ENCODE results near the gene TNFAIP8. TPM values are rescaled to one million over a fixed set of nuclear protein-coding genes. Genes with fewer than 3 reads are reported as not detected.
A peak's percentile ranks its signal among the peaks of the same experiment; 100 is the strongest.

Gene TNFAIP8
- total RNA-seq, 4 donors from 2014 or later: 37.2 to 49.1 (median 43.3) TPM

- WGBS: 75% methylated on average over 3 of the region's 3 CpGs
- H3K9me3 ChIP-seq: no peaks in the 10 kb centered on the region
- TF ChIP-seq POLR2A (IDR thresholded peaks at IDR 0.05) (no peak), CTCF (IDR thresholded peaks at IDR 0.05) (no peak), POLR2AphosphoS5 (IDR thresholded peaks at IDR 0.05) (no peak), EP300 (IDR thresholded peaks at IDR 0.05) (no peak)
- H3K4me3 ChIP-seq: no peak overlapping the region
- DNase-seq (ENCODE audit: low spot score in 2 of 2): no peak
- no peak overlapping the region for H3K27ac ChIP-seq
- H3K36me3 ChIP-seq: no peaks in the 10 kb centered on the region
- no peaks in the 10 kb centered on the region for H3K27me3 ChIP-seq
- peaks cover 47% of the 10 kb centered on the region for H3K4me1 ChIP-seq
These were observed 29.8 kb downstream of the TNFAIP8 start for GRCh38 chr5:119385536-119386128.

GRCh38 chr5:119386596-119387344, 31.0 kb downstream of the TNFAIP8 start:
- Histone ChIP-seq H3K27me3 (no peaks in the 10 kb centered on the region), H3K9me3 (no peaks in the 10 kb centered on the region), H3K27ac (peak overlapping the region; percentile 48), H3K4me3 (no peak overlapping the region), H3K36me3 (no peaks in the 10 kb centered on the region), H3K4me1 (peaks cover 47% of the 10 kb centered on the region)
- no peak for DNase-seq (ENCODE audit: low spot score in 2 of 2)
- TF ChIP-seq EP300 (IDR thresholded peaks at IDR 0.05) (no peak), POLR2AphosphoS5 (IDR thresholded peaks at IDR 0.05) (no peak), POLR2A (IDR thresholded peaks at IDR 0.05) (no peak), CTCF (IDR thresholded peaks at IDR 0.05) (no peak)
- WGBS: 50% methylated on average over 6 of the region's 6 CpGs

DNA sequence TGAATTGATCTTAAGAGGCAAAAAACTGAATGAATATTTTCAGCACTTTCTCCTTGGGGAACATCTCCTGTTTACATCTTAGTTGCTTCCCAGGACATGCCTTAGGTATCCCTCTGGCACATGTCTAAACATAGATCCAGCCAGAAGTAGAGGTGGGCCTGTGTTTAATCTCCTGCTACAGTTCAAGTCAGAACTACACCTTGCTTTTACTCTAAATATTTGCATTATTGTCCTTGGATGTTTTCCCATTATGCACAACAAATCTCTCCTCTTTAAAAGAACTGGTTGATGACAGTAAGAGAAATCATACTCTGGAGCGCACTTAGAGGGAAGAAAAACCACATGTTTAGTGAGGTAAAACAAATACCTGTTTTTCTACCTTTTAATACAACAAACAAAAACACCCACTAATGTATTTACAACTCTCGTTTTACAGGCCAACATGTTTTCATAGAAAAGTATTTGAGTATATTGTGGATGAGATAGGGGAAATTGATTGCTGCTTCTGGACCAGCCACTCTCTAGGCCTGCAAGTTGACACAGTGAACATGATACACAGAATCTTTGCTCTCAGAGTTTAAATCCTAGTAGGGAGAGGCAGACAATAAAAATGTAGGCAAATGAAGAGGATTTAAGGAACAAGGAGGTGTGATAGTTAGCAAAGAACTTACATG, 32.3 kb downstream of the TNFAIP8 start:
- no peaks in the 10 kb centered on the region for H3K36me3 ChIP-seq
- peaks cover 47% of the 10 kb centered on the region for H3K4me1 ChIP-seq
- TF ChIP-seq CTCF (IDR thresholded peaks at IDR 0.05) (no peak), POLR2A (IDR thresholded peaks at IDR 0.05) (no peak), POLR2AphosphoS5 (IDR thresholded peaks at IDR 0.05) (no peak), EP300 (IDR thresholded peaks at IDR 0.05) (no peak)
- no peaks in the 10 kb centered on the region for H3K9me3 ChIP-seq
- no peak overlapping the region for H3K4me3 ChIP-seq
- 45% methylated on average over 2 of the region's 2 CpGs for WGBS
- no peaks in the 10 kb centered on the region for H3K27me3 ChIP-seq
- H3K27ac ChIP-seq: no peak overlapping the region
- DNase-seq (ENCODE audit: low spot score in 2 of 2): no peak

GRCh38 chr5:119388619-119389190, 32.9 kb downstream of the TNFAIP8 start:
- no peaks in the 10 kb centered on the region for H3K9me3 ChIP-seq
- no peak for TF ChIP-seq POLR2A (IDR thresholded peaks at IDR 0.05)
- TF ChIP-seq POLR2AphosphoS5 (IDR thresholded peaks at IDR 0.05): no peak
- no peak overlapping the region for H3K4me3 ChIP-seq
- no peaks in the 10 kb centered on the region for H3K36me3 ChIP-seq
- H3K27ac ChIP-seq: no peak overlapping the region
- no peaks in the 10 kb centered on the region for H3K27me3 ChIP-seq
- H3K4me1 ChIP-seq: peaks cover 47% of the 10 kb centered on the region
- 93% methylated on average over 5 of the region's 5 CpGs for WGBS
- DNase-seq (ENCODE audit: low spot score in 2 of 2): no peak

DNA sequence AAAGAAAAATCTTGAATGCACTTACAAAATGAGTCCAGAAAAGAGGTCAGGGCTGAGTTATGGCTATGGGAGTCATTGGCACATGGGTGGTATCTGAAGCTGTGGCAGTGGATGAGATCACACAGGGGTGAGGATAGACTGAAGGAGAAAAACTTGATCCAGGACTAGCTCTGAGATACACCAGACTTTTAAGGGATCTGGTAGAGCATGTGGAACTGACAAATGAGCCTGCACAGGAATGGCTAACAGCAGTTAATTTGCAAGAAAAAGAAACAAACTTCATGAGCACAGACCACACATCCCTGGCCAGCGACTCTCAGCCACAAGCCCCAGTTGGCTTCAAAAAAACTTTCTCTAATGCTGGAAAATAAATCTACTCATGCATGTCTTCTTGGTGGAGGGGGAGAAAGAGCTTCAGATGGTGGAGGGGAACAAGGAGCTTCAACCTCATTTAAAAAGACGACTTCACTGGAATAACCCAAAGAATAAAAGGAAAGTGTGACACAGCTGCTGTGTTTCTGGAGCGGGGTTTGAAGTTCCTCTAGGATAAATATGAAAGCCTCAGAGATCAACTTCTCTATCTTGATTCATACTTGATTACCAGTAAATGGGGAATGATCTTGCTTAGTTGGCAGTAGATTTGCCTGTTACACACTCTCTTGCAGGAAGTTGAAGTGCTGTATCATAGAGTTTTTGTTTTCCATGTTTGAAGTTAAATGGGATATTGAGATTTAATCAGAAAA, 33.6 kb downstream of the TNFAIP8 start:
- WGBS: 46% methylated on average over 3 of the region's 3 CpGs
- Histone ChIP-seq H3K4me3 (no peak overlapping the region), H3K27me3 (no peaks in the 10 kb centered on the region), H3K36me3 (no peaks in the 10 kb centered on the region), H3K27ac (peak overlapping the region; percentile 15), H3K4me1 (peaks cover 44% of the 10 kb centered on the region), H3K9me3 (no peaks in the 10 kb centered on the region)
- TF ChIP-seq POLR2A (IDR thresholded peaks at IDR 0.05) (no peak), CTCF (IDR thresholded peaks at IDR 0.05) (no peak), POLR2AphosphoS5 (IDR thresholded peaks at IDR 0.05) (no peak)
- DNase-seq (ENCODE audit: low spot score in 2 of 2): no peak

Measured in suprapubic skin (tissue), 4 donors.